ENCODE data around the gene DRC1.

GRCh38 chr2:26484579-26484978 lies 82.9 kb downstream of the DRC1 start:
- TF ChIP-seq EP300 (IDR thresholded peaks at IDR 0.05; ENCODE audit: borderline replicate concordance in 1 of 2, low read depth in 1 of 2, low read length in 1 of 2) (no peak), RCOR1 (IDR thresholded peaks at IDR 0.05; ENCODE audit: low read length) (no peak), CTCF (IDR thresholded peaks at IDR 0.05) (no peak)

All from SK-N-SH (cell line).